Cortex of kidney (tissue), 1 donor: ENCODE results near the gene STIM1.
A peak's percentile ranks its signal among the peaks of the same experiment; 100 is the strongest.
"Not testable (repeated sequence)": the region's sequence is repeated elsewhere in the genome, so short reads cannot be mapped to it uniquely, and the experiment has no call there.

Source experiments
- DNase-seq: peaks from one replicate; lab custom pipeline; 2025; lab: John Stamatoyannopoulos, UW

The STIM1 gene

DNA sequence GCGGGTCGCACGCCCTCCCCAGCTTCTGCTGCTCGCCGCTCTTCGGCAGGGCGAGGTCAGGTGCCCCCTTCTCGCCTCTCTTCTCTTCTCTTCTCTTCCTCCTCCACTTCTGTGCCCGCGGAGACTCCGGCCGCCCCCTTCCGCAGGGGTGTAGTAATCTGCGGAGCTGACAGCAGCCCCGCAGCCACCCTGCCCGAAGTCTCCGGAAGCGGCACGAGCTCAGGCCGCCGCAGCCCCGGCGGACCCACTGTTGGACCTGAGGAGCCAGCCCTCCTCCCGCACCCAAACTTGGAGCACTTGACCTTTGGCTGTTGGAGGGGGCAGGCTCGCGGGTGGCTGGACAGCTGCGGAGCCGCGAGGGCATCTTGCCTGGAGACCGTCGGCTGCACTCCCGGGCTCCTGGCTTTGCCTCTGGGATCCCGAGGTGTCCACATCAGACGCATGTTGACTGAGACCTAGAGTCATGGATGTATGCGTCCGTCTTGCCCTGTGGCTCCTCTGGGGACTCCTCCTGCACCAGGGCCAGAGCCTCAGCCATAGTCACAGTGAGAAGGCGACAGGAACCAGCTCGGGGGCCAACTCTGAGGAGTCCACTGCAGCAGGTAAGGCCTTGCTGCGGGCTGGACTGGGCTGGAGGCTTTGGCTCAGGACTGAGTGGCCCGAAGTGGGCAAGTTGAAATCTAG is 486 bp downstream of the STIM1 start:
- DNase-seq, result peak; percentile 13

DNA sequence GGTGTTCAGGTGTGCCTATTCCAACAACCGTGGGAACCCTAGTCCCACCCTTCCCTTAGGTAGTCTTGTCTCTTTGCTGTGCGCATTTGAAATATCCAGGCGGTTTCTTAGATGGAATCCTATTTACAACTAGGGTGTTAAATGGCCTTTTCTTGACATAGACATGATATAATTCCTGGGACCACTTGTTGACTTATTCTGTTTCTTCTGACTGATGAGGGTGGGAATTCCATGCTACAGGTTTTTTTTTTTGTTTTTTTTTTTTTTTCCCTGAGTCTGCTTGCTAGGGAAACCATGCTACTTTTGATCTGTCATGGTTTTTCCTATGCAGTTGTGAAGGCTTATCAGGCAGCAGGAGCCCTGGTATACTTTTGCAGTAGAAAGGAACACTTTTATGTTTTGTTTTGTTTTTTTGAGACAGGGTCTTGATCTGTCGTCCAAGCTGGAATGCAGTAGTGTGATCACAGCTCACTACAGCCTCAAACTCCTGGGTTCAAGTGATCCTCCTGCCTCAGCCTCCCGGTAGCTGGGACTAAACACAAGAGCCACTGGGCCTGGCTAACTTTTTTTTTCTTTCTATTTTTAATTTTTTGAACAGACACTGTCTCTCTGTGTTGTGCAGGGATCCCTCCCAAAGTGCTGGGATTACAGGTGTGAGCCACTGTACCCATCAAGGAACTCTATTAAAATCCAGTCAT is 1.5 kb downstream of the STIM1 start:
- no peak for DNase-seq

DNA sequence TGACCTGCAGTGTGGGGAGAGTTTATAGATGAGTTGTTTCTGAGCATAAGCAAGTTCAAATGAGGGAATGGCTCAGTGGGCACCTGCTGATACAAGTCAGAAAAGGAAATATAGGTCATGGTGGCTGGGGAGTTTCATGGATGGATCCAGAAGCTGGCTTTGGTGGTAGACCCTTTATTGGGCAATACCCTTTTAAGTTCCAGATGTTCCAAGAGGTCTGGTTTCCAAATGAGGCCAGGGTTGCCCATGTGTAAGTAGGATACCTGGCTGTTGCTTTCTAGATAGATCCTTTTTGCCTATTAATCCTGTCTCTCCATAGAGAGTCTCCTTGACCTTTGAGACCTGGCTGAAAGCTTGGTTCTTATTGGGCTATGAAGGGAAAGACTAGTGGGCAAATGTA is 2.2 kb downstream of the STIM1 start:
- DNase-seq, result no peak

DNA sequence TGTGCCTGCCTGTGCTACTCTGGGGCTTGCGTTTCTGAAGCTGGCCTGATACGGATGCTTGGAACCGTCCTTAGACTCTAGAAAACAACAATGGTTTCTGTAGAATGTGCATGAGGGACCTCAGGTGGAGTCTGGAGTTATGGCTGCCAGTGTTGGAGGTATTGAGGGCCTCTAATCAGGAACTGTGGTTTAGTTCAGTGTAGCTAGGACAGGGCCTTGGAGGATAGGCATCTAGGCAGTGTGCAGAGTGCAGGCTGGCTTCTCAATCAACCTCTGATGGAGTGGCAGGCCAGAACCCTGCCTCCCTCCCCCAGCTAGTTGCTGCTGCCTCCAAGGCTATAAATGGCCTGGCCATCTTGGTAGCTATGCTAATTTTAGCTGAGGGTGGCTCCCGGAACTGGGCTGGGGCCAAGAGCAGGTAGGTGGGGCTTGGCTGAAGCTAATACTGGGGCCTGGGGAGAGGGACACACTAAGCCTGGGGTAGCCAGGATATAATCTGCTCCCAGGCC is 4.0 kb downstream of the STIM1 start:
- DNase-seq, result no peak

DNA sequence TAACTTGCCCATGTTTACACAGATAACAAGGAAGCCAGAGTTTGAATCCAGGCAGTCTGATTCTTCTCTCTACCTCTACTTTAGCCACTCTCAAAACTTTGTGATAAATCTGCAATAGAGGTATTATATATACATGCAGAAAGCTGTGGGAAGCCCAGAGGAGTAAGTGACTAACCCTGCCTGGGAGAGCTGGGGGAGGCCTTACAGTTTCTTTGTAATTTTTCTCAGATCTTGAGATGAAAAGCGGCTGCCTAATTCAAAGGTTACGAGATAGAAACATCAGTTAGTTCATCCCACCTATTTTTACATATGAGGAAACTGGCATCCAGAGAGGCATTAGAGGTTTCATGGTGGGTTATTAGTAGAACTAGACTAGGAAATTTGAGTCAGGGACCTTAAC is 4.9 kb downstream of the STIM1 start:
- DNase-seq, result no peak

DNA sequence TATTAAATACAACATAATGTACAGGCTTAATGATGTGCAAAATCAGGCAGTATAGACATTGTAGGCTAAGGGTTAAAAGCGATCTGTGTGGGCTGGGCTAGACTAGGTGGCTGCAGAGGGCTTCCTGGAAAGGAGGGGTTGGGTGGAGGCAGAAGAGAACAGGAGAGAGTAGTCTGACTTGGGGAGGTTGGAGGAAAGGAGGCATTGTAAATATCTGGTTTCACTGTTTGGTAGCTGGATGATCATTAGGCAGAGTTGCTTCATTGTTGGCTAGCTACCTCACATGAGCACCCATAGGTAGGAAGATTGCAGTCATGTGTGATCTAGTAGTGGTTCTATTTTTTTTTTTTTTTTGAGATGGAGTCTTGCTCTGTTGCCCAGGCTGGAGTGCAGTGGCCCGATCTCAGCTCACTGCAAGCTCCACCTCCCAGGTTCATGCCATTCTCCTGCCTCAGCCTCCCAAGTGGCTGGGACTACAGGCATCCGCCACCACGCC is 5.5 kb downstream of the STIM1 start:
- DNase-seq, result not testable (repeated sequence)

DNA sequence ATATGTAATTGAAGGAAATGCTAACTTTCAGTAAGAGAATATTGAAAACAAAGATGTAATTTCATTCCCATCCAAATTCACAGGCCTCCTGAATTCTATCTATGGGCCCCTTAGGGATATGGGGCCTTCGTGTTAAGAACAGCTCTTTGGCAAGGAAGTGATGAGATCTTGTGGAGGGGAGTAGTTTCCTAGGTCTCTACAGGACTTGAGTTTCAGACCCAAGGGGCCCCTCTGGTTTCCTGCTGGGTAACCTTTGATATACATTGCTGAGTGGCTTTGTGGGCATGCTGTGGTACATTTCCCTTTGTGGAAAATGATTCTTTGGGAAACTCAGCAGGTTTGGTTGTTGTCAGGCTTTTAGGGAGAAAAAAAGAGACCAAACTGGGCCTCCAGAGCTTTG is 6.2 kb downstream of the STIM1 start:
- DNase-seq, result no peak

DNA sequence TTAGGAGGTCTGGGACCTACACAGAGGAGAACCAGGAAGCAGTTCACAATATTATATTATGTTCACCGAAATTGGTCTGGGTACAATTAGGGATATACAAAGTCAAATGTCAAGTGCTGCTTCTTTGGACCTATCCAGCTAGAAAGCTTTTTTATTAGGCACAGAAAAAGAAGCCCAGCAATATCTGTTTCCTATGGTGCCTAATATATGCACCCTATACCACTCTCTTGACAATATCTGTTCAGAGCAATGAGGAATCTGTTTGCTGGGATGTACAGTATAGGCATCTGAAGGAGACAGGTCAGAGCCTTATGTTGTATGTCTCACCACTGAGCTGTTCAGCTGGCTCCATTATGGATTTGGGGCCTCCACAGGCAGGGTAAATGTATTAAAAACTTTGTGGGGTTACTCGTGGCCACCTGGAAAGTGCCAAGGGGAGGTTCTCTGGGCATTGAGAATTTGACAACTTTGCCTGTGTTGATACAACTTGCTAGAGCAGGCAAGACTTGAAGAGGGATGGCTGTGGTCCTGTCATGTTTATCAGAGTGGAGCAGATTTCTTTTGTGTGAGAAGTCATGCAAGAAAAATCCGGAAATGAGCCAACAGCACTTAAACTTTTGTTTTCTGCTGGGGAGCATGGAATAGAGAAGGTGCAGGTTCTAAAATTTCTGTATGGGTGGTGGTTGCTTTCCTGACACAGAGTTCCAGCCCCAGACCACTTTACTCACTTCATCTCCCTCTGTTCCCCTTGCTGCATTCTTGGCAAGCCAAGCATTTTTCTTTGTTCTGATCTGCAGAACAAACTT is 10.1 kb downstream of the STIM1 start:
- no peak for DNase-seq

DNA sequence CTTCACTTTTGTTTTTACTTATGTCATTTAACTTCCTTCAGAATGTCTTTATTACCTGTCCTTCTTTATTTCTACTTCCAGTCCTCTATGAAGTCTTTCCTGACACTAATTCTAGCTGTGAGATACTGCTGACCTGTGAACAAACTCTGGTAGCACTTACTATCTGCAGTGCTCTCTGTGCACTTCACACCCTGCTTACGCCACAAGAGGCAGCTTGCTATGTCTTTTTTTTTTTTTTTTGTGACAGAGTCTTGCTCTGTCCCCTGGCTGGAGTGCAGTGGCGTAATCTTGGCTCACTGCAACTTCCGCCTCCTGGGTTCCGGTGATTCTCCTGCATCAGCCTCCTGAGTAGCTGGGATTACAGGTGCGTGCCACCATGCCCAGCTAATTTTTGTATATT is 10.7 kb downstream of the STIM1 start:
- DNase-seq, result no peak

DNA sequence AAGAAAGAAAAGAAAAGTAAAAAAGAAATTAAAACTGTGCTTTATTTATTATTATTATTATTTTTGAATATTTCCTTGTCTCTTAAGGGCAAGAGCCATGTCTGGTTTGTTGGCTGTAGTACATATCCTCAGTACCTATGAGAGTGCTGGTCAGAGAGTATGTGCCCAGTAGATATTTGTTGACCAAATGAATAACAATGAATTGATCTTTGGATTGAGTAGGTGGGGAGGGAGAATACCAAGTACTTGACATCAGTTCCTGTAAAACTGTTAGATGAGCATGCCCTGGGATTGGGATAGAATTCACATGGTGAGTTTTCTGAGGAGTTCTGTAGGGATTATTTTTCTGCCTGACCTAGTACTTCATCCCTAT is 11.4 kb downstream of the STIM1 start:
- DNase-seq, result no peak

DNA sequence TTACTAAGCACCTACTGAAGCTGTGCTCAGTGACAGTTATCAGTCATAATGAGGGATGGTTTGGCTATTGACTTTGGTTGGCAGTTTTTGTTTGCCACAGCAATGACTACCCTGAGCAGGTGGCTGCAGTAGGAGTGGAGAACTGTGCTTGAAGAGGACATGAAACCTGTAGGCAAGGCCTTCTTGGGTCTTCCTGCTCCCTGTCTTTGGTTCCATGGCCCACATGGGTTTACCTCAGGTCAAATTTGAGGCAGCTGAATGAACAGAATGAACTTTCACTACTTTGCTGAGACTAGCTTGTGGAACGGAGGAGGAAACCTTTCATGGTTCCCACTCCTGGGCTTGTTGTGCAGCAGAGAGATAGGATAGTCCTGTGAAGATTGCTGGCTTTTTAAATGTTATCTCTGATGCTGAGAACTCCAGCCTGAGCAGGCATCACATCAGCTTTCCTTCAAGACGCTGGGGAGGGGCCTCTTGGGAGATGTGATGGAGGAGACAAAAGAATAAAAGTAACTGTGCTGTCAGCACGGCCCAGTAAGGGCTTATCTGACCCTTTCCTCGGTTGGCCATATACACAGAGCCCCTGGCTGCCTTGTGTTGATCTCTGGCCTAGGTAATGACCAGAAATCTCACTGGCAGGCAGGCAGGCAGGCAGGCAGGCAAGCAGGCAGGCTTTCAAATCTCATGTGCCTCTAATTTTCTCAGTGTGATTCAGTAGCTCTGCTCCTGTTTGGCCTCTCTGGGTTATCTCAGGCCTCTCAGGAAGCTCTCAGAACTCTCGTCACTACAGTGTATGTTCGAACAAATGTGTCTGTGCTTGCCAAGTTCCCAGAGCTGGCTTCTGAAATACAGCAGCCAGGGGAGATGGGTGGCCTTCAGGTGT is 12.0 kb downstream of the STIM1 start:
- DNase-seq, result no peak

DNA sequence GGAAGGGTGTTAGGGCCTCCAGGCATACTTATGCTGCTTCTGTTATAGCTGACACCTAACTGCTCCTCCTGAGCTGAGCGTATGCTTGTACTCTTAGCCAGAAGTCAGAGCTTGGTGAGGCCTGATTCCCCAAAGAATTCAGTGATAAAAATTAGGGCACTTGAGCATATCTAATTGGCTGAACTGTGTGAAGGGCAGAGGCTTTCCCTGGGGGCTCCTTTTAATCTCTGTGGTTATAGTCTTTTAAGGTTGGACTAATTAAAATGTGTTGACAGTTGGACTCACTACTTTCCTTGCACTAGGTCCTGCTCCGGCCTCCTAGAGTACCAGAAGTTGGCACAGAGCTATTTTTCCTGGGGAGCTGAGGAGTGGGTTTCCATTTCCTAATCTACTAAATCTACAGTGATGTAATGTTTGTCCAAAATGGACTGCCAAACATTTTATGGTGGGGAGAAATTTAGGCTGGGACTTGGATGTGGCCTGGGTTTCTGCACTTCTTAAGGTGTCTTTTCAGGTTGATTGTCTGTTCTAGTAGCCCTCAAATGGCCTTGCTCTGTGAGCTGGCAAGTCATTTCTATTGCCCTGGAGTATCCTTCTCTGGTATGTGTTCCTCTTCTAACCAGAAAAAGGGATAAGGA is 18.4 kb downstream of the STIM1 start:
- no peak for DNase-seq

DNA sequence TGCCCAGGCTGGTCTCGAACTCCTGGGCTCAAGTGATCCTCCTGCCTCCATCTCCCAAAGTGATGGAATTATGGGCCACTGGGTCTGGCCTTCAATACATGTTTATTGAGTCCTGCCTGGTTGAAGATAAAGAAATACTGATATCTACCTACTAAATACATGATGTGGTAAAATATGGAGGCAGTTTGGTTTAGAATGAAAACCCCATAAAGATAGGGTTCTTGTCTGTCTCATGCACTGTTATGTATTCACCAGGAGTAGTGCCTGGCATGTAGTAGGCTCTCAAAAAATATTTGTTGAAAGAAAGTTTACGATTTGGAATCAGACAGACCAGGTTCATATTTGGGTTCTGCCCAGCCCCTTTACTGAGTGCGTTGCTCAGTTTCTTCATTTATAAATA is 21.1 kb downstream of the STIM1 start:
- no peak for DNase-seq

DNA sequence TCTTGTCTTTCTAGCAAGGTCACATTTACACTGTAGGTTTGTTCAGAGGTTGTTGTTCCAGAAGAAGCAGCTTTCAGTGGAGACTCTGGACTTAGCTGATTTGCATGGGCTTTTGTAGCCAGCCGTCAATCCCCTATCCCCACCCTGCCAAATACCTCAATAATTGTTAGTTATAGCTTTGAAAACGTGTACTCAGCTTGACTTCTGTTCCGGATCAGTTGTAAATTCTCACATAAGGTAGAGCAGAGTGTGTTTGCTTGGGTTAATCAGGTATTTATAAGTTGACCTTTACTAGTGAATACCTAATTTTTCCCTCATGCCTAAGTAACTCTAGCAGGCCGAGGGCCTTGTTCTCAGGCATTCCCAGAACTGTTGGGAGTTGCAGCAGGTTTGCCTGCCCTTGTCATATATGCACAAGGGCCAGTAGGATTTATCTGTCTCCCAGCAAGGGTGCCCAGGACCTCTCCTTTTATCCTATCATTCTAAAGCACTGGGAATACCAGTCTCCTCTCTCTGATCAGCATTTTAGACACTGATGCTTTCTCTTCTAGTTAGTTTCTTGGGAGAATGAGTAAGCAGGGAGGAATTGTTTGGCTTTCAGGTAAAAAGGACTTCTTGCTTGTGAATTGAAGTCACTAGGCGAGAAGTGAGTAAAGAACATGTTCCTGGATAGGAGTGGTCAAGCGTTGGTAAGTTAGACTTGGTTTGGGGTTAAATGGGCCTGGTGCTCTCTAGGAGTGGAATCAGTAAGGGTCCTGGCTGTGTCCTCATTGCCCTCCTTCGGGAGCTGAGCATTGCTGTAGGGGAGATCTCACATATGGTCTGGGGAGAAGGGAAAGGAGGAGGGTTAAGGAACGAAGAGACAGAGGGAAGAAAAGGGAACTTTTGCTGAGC is 22.1 kb downstream of the STIM1 start:
- no peak for DNase-seq

DNA sequence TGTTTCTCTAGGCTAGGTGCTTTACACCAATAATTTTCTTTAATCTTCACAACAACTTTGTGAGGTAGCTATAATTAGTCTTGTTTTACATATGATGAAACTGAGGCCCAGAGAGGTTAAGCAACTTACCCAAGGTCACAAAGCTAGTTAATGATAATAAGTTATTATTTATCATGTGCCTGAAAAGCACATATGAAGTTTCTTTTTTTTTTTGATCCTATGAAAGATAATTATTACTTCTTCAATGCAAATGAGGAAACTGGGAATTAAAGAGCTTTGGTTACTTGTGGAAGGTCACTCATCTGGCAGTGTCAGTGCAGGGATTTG is 22.8 kb downstream of the STIM1 start:
- DNase-seq, result no peak

DNA sequence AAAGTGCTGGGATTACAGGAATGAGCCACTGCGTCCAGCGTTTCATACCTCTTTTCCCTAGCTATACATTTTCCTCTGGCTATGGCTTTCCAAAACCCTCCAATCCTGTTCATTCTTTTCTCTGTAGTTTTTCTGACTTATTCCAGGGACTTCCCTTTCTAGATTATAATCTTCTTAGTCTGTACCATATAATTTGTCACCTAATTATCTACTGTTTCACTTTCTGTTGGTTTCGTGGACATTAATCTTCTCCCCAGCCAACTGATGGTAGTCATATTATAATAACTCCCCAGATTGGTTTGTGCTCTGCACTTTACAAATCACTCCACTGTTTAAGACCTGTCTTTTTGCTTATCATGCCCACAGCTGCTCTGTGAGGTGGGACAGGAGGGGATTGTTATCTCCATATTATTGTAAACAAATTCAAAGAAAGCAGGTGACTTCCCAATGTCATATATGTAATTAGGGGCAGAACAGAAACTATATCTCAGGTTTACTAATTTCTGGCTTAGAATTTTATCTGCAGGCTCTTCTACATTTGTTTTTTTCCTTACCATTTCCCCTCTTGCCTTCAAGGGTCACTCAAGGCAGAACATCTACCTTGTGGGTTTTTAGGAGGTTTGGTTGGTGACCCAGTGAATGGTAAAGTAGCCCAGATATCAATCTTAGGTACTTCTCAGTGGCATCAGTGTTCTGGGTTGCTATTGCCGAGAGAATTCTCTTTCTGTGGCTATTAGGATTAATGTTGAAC is 23.9 kb downstream of the STIM1 start:
- DNase-seq, result no peak

DNA sequence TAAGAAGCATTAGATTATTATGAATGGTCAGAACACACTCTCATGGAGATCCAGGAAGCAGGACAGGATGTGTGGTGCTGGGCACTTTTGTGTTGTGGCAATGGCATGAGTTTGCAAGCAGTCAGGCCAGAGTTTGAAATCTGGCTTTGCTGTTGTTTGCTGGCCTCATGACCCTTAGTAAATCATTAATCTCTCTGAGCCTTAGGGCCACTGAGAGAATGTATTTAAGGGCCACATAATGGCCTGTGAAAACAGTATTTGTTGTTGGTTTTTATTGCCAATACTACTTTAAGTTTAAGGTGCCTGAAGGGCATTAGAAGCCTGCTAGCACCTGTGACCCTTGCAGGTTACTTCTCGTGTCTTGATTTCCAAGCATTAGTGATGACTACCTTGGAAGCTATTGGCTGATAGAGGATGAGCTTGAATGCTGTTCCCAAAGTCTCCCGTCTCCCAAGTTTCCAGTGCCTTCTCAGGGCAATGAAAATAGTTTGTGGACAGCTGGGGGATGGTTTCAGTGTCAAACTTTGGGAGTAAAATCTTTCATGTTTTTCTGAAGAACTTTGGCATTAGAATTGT is 24.6 kb downstream of the STIM1 start:
- no peak for DNase-seq

DNA sequence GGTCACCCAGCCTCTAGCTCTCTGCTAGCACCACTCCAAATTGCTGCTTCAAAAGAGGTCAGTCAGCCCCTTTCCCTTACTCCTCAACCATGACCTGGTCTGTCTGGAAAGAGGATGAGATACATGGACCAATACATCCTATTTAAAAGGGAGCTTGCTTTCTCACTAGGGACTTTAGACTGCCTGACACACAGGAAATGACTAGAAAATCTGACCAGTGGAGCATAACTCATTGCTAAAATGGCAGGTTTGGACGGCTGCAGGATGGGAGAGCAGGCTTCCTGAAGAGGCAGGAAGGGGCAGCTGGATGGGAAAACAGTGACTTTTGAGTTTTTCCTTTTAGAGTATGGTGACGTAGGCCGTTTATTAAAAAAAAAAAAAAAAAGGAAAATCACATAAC is 25.3 kb downstream of the STIM1 start:
- no peak for DNase-seq

DNA sequence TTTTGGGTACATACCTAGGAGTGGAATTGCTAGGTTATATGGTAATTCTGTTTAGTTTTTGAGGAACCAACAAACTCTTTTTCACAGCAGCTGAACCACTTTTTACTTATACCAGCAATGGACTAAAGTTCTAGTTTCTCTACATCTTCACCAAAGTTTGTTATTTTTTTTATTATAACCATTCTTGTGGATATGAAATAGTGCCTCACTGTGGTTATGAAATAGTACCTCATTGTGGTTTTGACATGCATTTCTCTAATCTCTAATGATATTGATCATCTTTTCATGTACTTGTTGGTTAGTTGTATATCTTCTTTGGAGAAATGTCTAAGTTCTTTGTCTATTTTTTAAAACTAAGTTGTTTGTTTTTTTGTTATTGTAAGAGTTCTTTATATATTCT is 27.2 kb downstream of the STIM1 start:
- no peak for DNase-seq
